ENCODE measurements around the gene EFNA2. TPM values are rescaled to one million over a fixed set of nuclear protein-coding genes. Genes with fewer than 3 reads are reported as not detected.
A peak's percentile ranks its signal among the peaks of the same experiment; 100 is the strongest.

EFNA2 gene
- total RNA-seq, 1 experiment from 2014 or later = 14.3 TPM

GRCh38 chr19:1252221-1252820 is 33.4 kb upstream of the EFNA2 start:
- H3K27me3 ChIP-seq (ENCODE audit: insufficient read depth, low read length) = no peaks in the 10 kb centered on the region
- no peak overlapping the region for H4K8ac ChIP-seq (replicated peaks; ENCODE audit: insufficient read length, low read depth, low read length)
- H3K23me2 ChIP-seq (ENCODE audit: insufficient read length, low read depth, low read length, poor library complexity, severe bottlenecking) = peaks cover 12% of the 10 kb centered on the region
- H2BK20ac ChIP-seq (ENCODE audit: low read depth, low read length, poor library complexity, severe bottlenecking) = no peak overlapping the region
- Mint-ChIP-seq H3K36me3 (ENCODE audit: insufficient read depth in 1 of 3, low read depth in 3 of 3) (peaks cover 18 to 52% (median 42%) of the 10 kb centered on the region in 3 experiments; a peak in 6 of 7 replicates), H3K9me3 (no peaks in the 10 kb centered on the region; a peak in 1 of 5 replicates), H3K4me3 (peak overlapping the region; percentile 84 to 90), H3K27me3 (ENCODE audit: low read depth) (no peaks in the 10 kb centered on the region), H3K27ac (no peak overlapping the region; a peak in 1 of 7 replicates), H3K4me1 (peaks cover under 1 to 16% of the 10 kb centered on the region in 2 experiments)
- no peak overlapping the region for H4K91ac ChIP-seq (ENCODE audit: insufficient read length, low read depth, low read length)
- H3K4me2 ChIP-seq (ENCODE audit: insufficient read depth, insufficient read length, low read length) = peak overlapping the region; percentile 70
- TF ChIP-seq CTCF (conservative IDR thresholded peaks at IDR 0.05) = no peak
- H3K9ac ChIP-seq (ENCODE audit: extremely low read depth, insufficient read length, low read length) = no peak overlapping the region
- no peak overlapping the region for H3K27ac ChIP-seq (ENCODE audit: insufficient read length, low read depth, low read length)
- H2BK15ac ChIP-seq (ENCODE audit: low read depth, low read length) = no peak overlapping the region
- H3K56ac ChIP-seq (ENCODE audit: insufficient read length, low read depth, low read length) = no peak overlapping the region
- no peak for DNase-seq
- no peaks in the 10 kb centered on the region for H3K9me3 ChIP-seq (ENCODE audit: control insufficient read depth, low read depth, low read length)
- H2AFZ ChIP-seq (ENCODE audit: low read length) = no peak overlapping the region
- H3K23ac ChIP-seq (ENCODE audit: insufficient read length, low read depth, low read length) = no peak overlapping the region
- no peak overlapping the region for H2BK12ac ChIP-seq (ENCODE audit: insufficient read length, low read depth, low read length)
- H4K20me1 ChIP-seq (ENCODE audit: control insufficient read depth, insufficient read depth, insufficient read length) = no peaks in the 10 kb centered on the region
- H3T11ph ChIP-seq (ENCODE audit: low read length) = no peak overlapping the region
- H2BK120ac ChIP-seq (ENCODE audit: low read depth, low read length, poor library complexity, severe bottlenecking) = no peak overlapping the region
- H3K14ac ChIP-seq (ENCODE audit: insufficient read depth, low read length) = no peak overlapping the region
- peaks cover 11% of the 10 kb centered on the region; the same call in 1 of the 2 replicates for H3K79me2 ChIP-seq (ENCODE audit: insufficient read depth, low read length)
- H4K5ac ChIP-seq (ENCODE audit: insufficient read length, low read depth, low read length) = no peak overlapping the region
- H2AK5ac ChIP-seq (ENCODE audit: insufficient read length, low read length) = no peak overlapping the region
- H3K79me1 ChIP-seq (ENCODE audit: insufficient read depth, low read depth, low read length, poor library complexity, severe bottlenecking) = no peaks in the 10 kb centered on the region
- H3K18ac ChIP-seq (ENCODE audit: insufficient read length, low read depth, low read length) = no peak overlapping the region
- H3K4ac ChIP-seq (ENCODE audit: low read depth, low read length) = no peak overlapping the region
- no peaks in the 10 kb centered on the region; the same call in 1 of the 2 replicates for H3K4me1 ChIP-seq (ENCODE audit: insufficient read depth, low read length)
- WGBS (ENCODE audit: extremely low coverage, insufficient read length, low lambda C conversion rate) = no CpG with 5 or more reads among the region's 30 CpGs
- H2BK5ac ChIP-seq (ENCODE audit: insufficient read length, low read length) = no peak overlapping the region
